Measurements from ENCODE around the gene TBC1D16. TPM values are rescaled to one million over a fixed set of nuclear protein-coding genes. Genes with fewer than 3 reads are reported as not detected.

The TBC1D16 gene
- total and polyA plus RNA-seq, 4 donors, result 7.3 to 48.5 (median 16.5) TPM

DNA sequence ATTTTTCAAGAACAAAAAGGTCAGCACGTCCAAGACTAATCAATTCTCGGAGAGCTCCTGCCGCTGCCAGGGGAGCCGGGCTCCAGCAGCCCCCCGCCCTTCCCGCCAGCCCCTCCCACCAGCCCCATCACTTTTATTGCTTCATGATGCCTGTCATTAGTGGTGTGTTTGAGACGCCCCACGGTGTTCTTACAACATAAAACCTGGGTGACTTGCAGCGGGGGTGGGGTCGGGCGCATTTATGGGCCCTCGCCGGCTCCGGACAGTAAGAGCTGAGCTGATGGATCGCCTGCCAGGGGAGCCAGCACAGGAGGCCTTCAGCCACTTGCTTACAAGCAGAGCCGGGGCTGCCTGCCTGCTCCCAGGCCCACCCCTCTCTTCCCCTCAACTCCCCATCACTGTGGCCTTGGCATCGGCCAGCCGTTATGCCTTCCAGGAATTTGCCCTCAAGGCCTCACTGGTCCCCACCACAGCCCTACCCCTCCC lies 113.5 kb downstream of the TBC1D16 start:
- DNase-seq (peak in 1 of 3 donors; percentile 61), ATAC-seq (ENCODE audit: insufficient read depth, low FRiP score) (no peak)
- Histone ChIP-seq H3K27me3 (ENCODE audit: control insufficient read depth in 3 of 3, insufficient read depth in 3 of 3, low read length in 2 of 3) (peaks cover 0 to 4% (median 0%) of the 10 kb centered on the region in 3 donors), H3K27ac (ENCODE audit: low read depth in 1 of 2, low read length in 1 of 2) (no peak overlapping the region), H3K9me3 (ENCODE audit: control insufficient read depth in 4 of 4, insufficient read depth in 3 of 4, low read length in 3 of 4) (peaks cover 0 to 1% (median 0%) of the 10 kb centered on the region in 4 donors), H3K4me3 (no peak overlapping the region), H3K4me1 (ENCODE audit: control insufficient read depth in 5 of 5, insufficient read depth in 5 of 5, low read length in 5 of 5) (peaks cover 0 to 13% (median 11%) of the 10 kb centered on the region in 5 donors), H3K9ac (ENCODE audit: insufficient read depth in 1 of 2, low read length in 2 of 2) (peak overlapping the region in 1 of 2 donors; percentile 48), H3K36me3 (ENCODE audit: control insufficient read depth in 4 of 4, insufficient read depth in 4 of 4, low read length in 4 of 4) (no peaks in the 10 kb centered on the region)
- TF ChIP-seq, protein P1, sequence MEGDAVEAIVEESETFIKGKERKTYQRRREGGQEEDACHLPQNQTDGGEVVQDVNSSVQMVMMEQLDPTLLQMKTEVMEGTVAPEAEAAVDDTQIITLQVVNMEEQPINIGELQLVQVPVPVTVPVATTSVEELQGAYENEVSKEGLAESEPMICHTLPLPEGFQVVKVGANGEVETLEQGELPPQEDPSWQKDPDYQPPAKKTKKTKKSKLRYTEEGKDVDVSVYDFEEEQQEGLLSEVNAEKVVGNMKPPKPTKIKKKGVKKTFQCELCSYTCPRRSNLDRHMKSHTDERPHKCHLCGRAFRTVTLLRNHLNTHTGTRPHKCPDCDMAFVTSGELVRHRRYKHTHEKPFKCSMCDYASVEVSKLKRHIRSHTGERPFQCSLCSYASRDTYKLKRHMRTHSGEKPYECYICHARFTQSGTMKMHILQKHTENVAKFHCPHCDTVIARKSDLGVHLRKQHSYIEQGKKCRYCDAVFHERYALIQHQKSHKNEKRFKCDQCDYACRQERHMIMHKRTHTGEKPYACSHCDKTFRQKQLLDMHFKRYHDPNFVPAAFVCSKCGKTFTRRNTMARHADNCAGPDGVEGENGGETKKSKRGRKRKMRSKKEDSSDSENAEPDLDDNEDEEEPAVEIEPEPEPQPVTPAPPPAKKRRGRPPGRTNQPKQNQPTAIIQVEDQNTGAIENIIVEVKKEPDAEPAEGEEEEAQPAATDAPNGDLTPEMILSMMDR (IDR thresholded peaks at IDR 0.05; ENCODE audit: control extremely low read depth, extremely low read depth), result no peak
- 54 to 67% methylated on average over 18 of the region's 18 CpGs for WGBS, 2 donors

DNA sequence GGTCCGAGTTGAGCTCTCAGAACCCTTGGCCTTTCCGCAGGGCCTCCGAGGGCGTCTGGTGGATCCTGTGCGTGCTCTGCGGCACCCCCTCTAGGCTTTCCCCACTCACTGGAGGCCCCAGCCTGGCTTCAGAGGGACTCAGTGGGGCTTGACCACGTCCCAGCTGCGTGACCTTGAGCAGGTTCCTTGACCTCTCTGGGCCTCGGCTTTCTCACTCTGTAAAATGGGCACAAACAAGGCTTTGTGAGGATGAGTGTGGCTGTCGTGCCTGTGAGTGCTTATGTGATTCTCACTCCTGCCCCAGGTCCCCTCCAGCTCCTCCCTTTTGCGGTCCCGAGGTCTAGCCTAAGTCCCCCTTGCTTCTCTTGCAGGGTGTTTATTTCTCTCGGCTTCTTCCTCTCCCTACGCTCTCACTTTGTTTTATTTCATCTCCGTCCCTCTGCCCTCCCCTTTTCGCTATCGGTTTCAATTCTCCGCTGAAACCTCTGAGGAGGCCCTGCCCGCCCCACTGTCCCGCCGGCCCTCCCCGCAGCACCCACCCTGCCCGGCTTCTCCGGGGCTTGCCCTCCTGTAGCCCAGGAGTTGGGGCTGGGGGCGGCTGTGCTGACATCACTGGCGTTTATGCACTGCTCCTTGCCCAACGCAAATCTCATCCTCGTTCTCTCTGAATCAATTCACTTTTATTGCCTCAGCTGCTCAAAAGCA lies 114.1 kb downstream of the TBC1D16 start:
- TF ChIP-seq, protein P1 (IDR thresholded peaks at IDR 0.05; ENCODE audit: control extremely low read depth, extremely low read depth), result no peak
- peaks cover 0 to 1% (median 0%) of the 10 kb centered on the region in 4 donors for H3K9me3 ChIP-seq (ENCODE audit: control insufficient read depth in 4 of 4, insufficient read depth in 3 of 4, low read length in 3 of 4)
- H3K27me3 ChIP-seq (ENCODE audit: control insufficient read depth in 3 of 3, insufficient read depth in 3 of 3, low read length in 2 of 3), result peaks cover 0 to 4% (median 0%) of the 10 kb centered on the region in 3 donors
- ATAC-seq (ENCODE audit: insufficient read depth, low FRiP score) (no peak), DNase-seq (no peak)
- no peak overlapping the region for H3K27ac ChIP-seq (ENCODE audit: low read depth in 1 of 2, low read length in 1 of 2)
- H3K4me3 ChIP-seq, result no peak overlapping the region
- peaks cover 0 to 13% (median 11%) of the 10 kb centered on the region in 5 donors for H3K4me1 ChIP-seq (ENCODE audit: control insufficient read depth in 5 of 5, insufficient read depth in 5 of 5, low read length in 5 of 5)
- 66 to 76% methylated on average over 28 of the region's 28 CpGs for WGBS, 2 donors
- peak overlapping the region in 1 of 2 donors; percentile 48 for H3K9ac ChIP-seq (ENCODE audit: insufficient read depth in 1 of 2, low read length in 2 of 2)
- H3K36me3 ChIP-seq (ENCODE audit: control insufficient read depth in 4 of 4, insufficient read depth in 4 of 4, low read length in 4 of 4), result no peaks in the 10 kb centered on the region

DNA sequence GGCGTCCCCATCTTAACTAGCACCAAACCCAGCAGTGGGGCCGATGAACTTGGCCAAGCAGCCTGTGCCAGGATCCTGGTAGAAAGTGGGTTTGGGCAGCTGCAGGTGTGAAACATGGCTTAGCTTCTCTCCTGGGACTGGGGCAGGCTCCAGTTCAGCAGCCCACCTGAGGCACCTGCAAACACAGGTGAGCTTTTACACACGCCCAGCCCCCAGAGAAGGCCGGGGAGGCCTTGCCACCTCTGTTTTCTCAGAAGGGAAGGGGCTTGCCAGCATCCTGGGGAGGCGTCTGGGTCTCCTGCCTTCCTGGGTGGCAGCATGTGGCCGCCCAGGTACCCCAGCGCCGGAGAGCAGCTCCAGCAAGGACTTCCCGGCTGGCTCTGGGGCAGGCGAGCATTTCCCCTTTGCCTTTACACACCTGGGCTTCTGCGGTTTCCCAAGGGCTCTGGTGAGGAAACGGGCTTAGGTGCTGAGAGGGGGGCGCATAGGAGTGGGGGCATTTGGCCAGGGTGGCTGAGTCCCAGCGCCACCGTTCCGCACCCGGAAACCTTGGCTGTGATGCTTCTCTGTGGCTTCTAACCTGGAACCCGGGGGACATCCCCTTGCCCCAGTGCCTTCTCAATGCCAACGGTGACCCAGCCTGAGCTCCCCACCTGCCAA lies 114.8 kb downstream of the TBC1D16 start:
- WGBS, 2 donors, result 76 to 79% methylated on average over 19 of the region's 19 CpGs
- no peak overlapping the region for H3K4me3 ChIP-seq
- DNase-seq, result no peak

More for the DNA sequence above, 114.8 kb downstream of the TBC1D16 start:
- H3K9ac ChIP-seq (ENCODE audit: insufficient read depth in 1 of 2, low read length in 2 of 2), result no peak overlapping the region
- H3K36me3 ChIP-seq (ENCODE audit: control insufficient read depth in 4 of 4, insufficient read depth in 4 of 4, low read length in 4 of 4), result no peaks in the 10 kb centered on the region
- peaks cover 0 to 13% (median 11%) of the 10 kb centered on the region in 5 donors for H3K4me1 ChIP-seq (ENCODE audit: control insufficient read depth in 5 of 5, insufficient read depth in 5 of 5, low read length in 5 of 5)
- H3K27ac ChIP-seq (ENCODE audit: low read depth in 1 of 2, low read length in 1 of 2), result no peak overlapping the region
- peaks cover 0 to 4% (median 0%) of the 10 kb centered on the region in 3 donors for H3K27me3 ChIP-seq (ENCODE audit: control insufficient read depth in 3 of 3, insufficient read depth in 3 of 3, low read length in 2 of 3)
- no peak for ATAC-seq (ENCODE audit: insufficient read depth, low FRiP score)
- TF ChIP-seq, protein P1 (IDR thresholded peaks at IDR 0.05; ENCODE audit: control extremely low read depth, extremely low read depth), result no peak
- H3K9me3 ChIP-seq (ENCODE audit: control insufficient read depth in 4 of 4, insufficient read depth in 3 of 4, low read length in 3 of 4), result peaks cover 0 to 1% (median 0%) of the 10 kb centered on the region in 4 donors

Measured in lung (tissue), 12 donors.